Measurements from ENCODE around the gene CLOCK. TPM values are rescaled to one million over a fixed set of nuclear protein-coding genes. Genes with fewer than 3 reads are reported as not detected.

CLOCK gene
- total and polyA plus RNA-seq, 2 of the 13 experiments (the other 11 are each of a cell fraction or from before 2014, with no cell fraction given) = 8.8 to 13.5 TPM

GRCh38 chr4:55445921-55446577 lies 100.7 kb downstream of the CLOCK start (continued):
- TF ChIP-seq ZC3H13 (CRISPR knock-in tag; IDR thresholded peaks at IDR 0.05) = no peak

GRCh38 chr4:55444827-55445226 lies 101.9 kb downstream of the CLOCK start:
- 88% methylated on average over 2 of the region's 2 CpGs for WGBS (ENCODE audit: low lambda C conversion rate)
- FAIRE-seq (peak; percentile 61), ATAC-seq (no peak), DNase-seq (ENCODE audit: low spot score) (peak; percentile 7)
- no peaks in the 10 kb centered on the region for H3K27me3 ChIP-seq (ENCODE audit: control insufficient read depth in 1 of 2, insufficient read depth in 2 of 2, low read length in 2 of 2)
- peaks cover 3 to 43% of the 10 kb centered on the region in 2 experiments for H3K36me3 ChIP-seq (replicated peaks in 1 of 2; ENCODE audit: control insufficient read depth in 1 of 2, insufficient read depth in 2 of 2, low read length in 2 of 2)
- ChIA-PET CTCF (ENCODE audit: low intra/inter-chr PET ratio, low total read pairs) (no interaction called here), POLR2A (no interaction called here)
- H4K20me1 ChIP-seq (ENCODE audit: insufficient read depth, low read length) = no peaks in the 10 kb centered on the region
- no peak overlapping the region for H2AFZ ChIP-seq (ENCODE audit: low read length)
- H3K4me3 ChIP-seq (replicated peaks in 1 of 3; ENCODE audit: insufficient read depth in 1 of 3, low read depth in 2 of 3, low read length in 3 of 3) = no peak overlapping the region
- BruUV-seq (replicated peaks) = no TSS peak
- no peak overlapping the region for H3K4me2 ChIP-seq (ENCODE audit: low read depth, low read length)
- H3K27ac ChIP-seq (ENCODE audit: extremely low read length, insufficient read depth, low read length) = no peak overlapping the region
- in situ Hi-C loops (cut with HindIII; ENCODE audit: extremely low pct_ligation_motif_present, low pct_unique_long_range_greater_than_20kb) (no loop called here), intact Hi-C loops (cut with micrococcal nuclease; ENCODE audit: unreplicated experiment) (loop anchor here (2.0 kb wide), 1 partner anchor 110 kb away; no protein-coding TSS in a partner anchor)
- H3K79me2 ChIP-seq (ENCODE audit: insufficient read depth, low read length) = no peaks in the 10 kb centered on the region
- H3K9ac ChIP-seq (ENCODE audit: insufficient read depth, low read depth, low read length) = no peak overlapping the region
- H3K4me1 ChIP-seq (ENCODE audit: insufficient read depth, low read length) = no peaks in the 10 kb centered on the region
- TF ChIP-seq CTCF (CRISPR knock-in tag; IDR thresholded peaks at IDR 0.05) (peak; percentile 37), STAG1 (CRISPR knock-in tag; IDR thresholded peaks at IDR 0.05) (peak; percentile 56), AHR (CRISPR knock-in tag; IDR thresholded peaks at IDR 0.05) (no peak)
- no peaks in the 10 kb centered on the region for H3K9me3 ChIP-seq (ENCODE audit: low read length)

GRCh38 chr4:55442541-55442940 lies 104.2 kb downstream of the CLOCK start:
- peaks cover 3 to 28% of the 10 kb centered on the region in 2 experiments; a peak in 4 of 5 replicates for H3K36me3 ChIP-seq (replicated peaks in 1 of 2; ENCODE audit: control insufficient read depth in 1 of 2, insufficient read depth in 2 of 2, low read length in 2 of 2)
- no peak overlapping the region for H3K4me3 ChIP-seq (replicated peaks in 1 of 3; ENCODE audit: insufficient read depth in 1 of 3, low read depth in 2 of 3, low read length in 3 of 3)
- no peak overlapping the region for H3K9ac ChIP-seq (ENCODE audit: insufficient read depth, low read depth, low read length)
- WGBS (ENCODE audit: low lambda C conversion rate) = 98% methylated on average over 1 of the region's 1 CpG
- no peak for DNase-seq (ENCODE audit: low spot score)
- H3K4me2 ChIP-seq (ENCODE audit: low read depth, low read length) = no peak overlapping the region
- no peaks in the 10 kb centered on the region for H3K79me2 ChIP-seq (ENCODE audit: insufficient read depth, low read length)
- ChIA-PET POLR2A (no interaction called here), CTCF (ENCODE audit: low intra/inter-chr PET ratio, low total read pairs) (no interaction called here)
- TF ChIP-seq ARID3A (IDR thresholded peaks at IDR 0.05; ENCODE audit: low read depth, low read length) (no peak), BCL6 (CRISPR knock-in tag; IDR thresholded peaks at IDR 0.05) (no peak), ZNF432 (CRISPR knock-in tag; IDR thresholded peaks at IDR 0.05; ENCODE audit: borderline replicate concordance) (no peak), GTF3A (CRISPR knock-in tag; conservative IDR thresholded peaks at IDR 0.05) (no peak), FOXJ3 (CRISPR knock-in tag; IDR thresholded peaks at IDR 0.05; ENCODE audit: borderline replicate concordance) (no peak)
- H4K20me1 ChIP-seq (ENCODE audit: insufficient read depth, low read length) = no peaks in the 10 kb centered on the region
- H3K9me3 ChIP-seq (ENCODE audit: low read length) = no peaks in the 10 kb centered on the region
- BruUV-seq (replicated peaks) = no TSS peak
- no peak for ATAC-seq
- in situ Hi-C loops (cut with HindIII; ENCODE audit: extremely low pct_ligation_motif_present, low pct_unique_long_range_greater_than_20kb) (no loop called here), intact Hi-C loops (cut with micrococcal nuclease; ENCODE audit: unreplicated experiment) (no loop called here)
- no peaks in the 10 kb centered on the region for H3K27me3 ChIP-seq (ENCODE audit: control insufficient read depth in 1 of 2, insufficient read depth in 2 of 2, low read length in 2 of 2)
- peaks cover 22% of the 10 kb centered on the region for H3K4me1 ChIP-seq (ENCODE audit: insufficient read depth, low read length)
- no peak overlapping the region for H2AFZ ChIP-seq (ENCODE audit: low read length)
- FAIRE-seq = no peak
- H3K27ac ChIP-seq (ENCODE audit: extremely low read length, insufficient read depth, low read length) = no peak overlapping the region
